Breast epithelium (tissue), 3 donors: ENCODE measurements around the gene LPP.

Source experiments
- CTCF ChIP-seq, 3 donors: fragments of 450-650 bp; IDR thresholded peaks; one replicate each; pipeline ENCODE4 v1.5.1; 2016 to 2017; ENCODE audit warnings: antibody characterized with exemption in 3 of 3, mild to moderate bottlenecking in 3 of 3, moderate library complexity in 3 of 3
- POLR2A ChIP-seq: fragments of 450-650 bp; IDR thresholded peaks from one replicate; pipeline ENCODE4 v1.6.1; 2016; ENCODE audit warnings: antibody characterized with exemption, mild to moderate bottlenecking, moderate library complexity
- POLR2AphosphoS5 ChIP-seq, 3 donors: sonication (generic); formaldehyde crosslinking; IDR thresholded peaks; one replicate each; pipeline ENCODE4 v1.6.1; 2017; ENCODE audit warnings: antibody characterized with exemption in 3 of 3

DNA sequence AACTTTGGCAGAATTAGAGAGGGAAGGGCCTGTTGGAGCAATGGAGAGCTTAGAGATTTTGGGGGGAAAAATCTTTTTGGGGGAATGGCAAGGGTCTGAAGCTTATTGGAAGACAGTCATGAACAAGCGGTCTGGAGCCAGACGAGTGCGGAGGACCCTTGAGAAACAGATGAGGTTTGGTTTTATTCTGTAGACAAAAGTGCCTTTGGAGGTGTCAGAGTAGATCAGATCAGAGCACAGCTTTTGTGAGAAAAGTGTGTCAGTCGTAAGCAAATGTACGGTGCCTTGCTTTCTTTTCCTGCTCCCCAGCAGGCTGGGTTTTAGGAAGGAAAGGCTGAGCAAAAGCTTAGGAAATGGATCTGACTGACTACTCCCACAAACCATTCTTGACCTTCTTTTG is 781.0 kb downstream of the LPP start:
- TF ChIP-seq CTCF (IDR thresholded peaks at IDR 0.05), result no peak
- TF ChIP-seq POLR2A, result no peak
- no peak for TF ChIP-seq POLR2AphosphoS5 (IDR thresholded peaks at IDR 0.05)
